IPS-18c (cell line): ENCODE results near the gene INKA2.
"Not testable (repeated sequence)": the region's sequence is repeated elsewhere in the genome, so short reads cannot be mapped to it uniquely, and the experiment has no call there.

Source experiments
- H3K4me3 ChIP-seq: 2 replicates; pipeline ENCODE4 v1.7.0; 2013; ENCODE audit warnings: low read depth, mild to moderate bottlenecking, low read length, moderate library complexity; ENCODE audit not compliant: insufficient read depth
- H3K9me3 ChIP-seq: one replicate; pipeline ENCODE4 v1.6.1; 2013; ENCODE audit warnings: mild to moderate bottlenecking, low read length, moderate library complexity; ENCODE audit not compliant: control insufficient read depth, insufficient read depth

The INKA2 gene

GRCh38 chr1:111755331-111756123, 16.3 kb upstream of the INKA2 start, which contains the start of gene DDX20:
Gene DDX20 (plus strand): TSS chr1:111755901. CDS start chr1:111755925, 24 bp downstream.
- Histone ChIP-seq H3K9me3 (no peaks in the 10 kb centered on the region), H3K4me3 (peak within 1 kb of the TSS; percentile 97)

GRCh38 chr1:111754984-111755330, 15.8 kb upstream of the INKA2 start:
- H3K9me3 ChIP-seq: no peaks in the 10 kb centered on the region
- peak overlapping the region; percentile 97 for H3K4me3 ChIP-seq

- Histone ChIP-seq H3K9me3 (peaks cover 2% of the 10 kb centered on the region), H3K4me3 (no peak overlapping the region)
These were observed 12.8 kb upstream of the INKA2 start for GRCh38 chr1:111751906-111752575.

DNA sequence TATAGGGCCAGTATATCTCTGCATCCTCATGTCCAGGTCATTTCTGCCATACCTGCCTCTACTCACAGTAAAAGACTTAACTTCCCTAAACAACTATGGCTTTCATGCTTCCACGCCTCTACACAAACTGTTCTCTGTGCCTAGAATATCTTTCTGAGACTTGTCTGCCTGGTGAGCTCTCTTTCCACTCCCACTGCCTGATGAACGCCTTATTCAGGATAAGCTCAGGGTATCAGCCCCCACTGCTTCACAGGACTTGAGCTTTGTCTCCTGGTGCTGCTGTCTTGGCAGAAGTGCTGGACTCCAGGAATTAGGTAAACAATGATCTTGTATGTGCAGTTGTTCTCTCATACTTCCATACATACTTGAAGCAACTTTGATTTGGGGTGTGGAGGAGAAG, 11.7 kb upstream of the INKA2 start:
- Histone ChIP-seq H3K4me3 (no peak overlapping the region), H3K9me3 (peaks cover 2% of the 10 kb centered on the region)

DNA sequence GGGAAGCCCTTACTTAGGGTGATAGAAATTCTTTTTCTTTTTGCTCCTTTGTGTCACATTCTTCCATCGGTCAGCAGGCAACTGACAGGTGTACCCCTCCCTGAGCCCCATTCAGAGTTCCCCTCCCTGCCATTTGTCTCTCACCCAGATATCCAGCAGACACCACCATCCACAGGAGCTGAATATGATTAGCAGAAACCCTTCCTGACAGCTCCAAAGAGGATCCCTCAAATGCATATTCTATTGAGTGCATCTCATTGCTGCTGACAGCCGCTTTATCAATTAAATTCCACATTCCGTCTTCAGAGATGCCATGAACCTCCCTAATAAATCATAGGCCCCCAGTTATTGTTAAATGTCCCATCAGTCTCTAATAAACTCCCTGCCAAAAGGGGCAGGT, 10.4 kb upstream of the INKA2 start:
- peak overlapping the region; percentile 5; the same call in 1 of the 2 replicates for H3K4me3 ChIP-seq
- peaks cover 2% of the 10 kb centered on the region for H3K9me3 ChIP-seq

DNA sequence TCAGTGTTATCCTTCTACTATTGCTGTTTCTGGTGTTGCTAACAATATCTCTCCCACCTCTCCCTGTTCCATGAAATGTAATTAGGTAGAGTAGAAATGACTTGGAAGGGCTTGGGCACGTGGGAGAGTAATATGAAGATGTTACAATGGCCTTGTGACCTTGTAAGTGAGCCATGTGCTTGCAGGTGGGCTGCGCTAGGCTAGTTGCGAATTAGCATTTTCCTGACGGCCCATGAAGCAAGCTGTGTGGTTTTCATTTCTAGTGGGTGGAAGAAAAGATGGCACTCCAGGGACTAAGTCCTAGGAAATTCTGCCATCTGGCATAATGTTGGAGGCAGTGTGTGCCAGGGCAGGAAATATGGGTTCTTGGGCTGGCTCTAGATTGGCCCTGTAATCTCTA, 8.8 kb upstream of the INKA2 start:
- Histone ChIP-seq H3K4me3 (no peak overlapping the region), H3K9me3 (peaks cover 2% of the 10 kb centered on the region)

DNA sequence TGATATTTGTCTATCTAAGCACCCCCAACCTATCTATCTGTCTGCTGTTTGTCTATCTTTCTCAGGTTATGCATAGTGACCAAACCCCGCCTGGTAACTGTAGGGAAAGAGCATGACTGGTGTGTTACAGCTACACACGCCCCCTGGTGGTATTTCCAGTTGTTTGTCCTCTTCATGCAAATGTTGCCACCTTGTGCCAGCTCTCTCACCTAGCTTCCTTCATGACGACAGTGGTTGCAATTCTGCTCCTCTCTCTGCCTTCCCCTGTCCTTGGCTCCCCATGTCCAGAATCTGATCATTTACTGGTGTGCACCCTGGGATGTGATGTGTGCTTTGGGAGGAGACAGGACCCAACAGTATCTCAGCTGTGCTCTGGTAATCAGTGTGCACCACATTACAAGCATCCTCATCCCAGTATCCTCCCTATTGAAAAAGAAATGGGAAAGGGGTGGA, 8.1 kb upstream of the INKA2 start:
- Histone ChIP-seq H3K9me3 (peaks cover 2% of the 10 kb centered on the region), H3K4me3 (no peak overlapping the region)

GRCh38 chr1:111746614-111746999, 7.4 kb upstream of the INKA2 start:
- H3K9me3 ChIP-seq: peaks cover 2% of the 10 kb centered on the region
- H3K4me3 ChIP-seq: no peak overlapping the region

DNA sequence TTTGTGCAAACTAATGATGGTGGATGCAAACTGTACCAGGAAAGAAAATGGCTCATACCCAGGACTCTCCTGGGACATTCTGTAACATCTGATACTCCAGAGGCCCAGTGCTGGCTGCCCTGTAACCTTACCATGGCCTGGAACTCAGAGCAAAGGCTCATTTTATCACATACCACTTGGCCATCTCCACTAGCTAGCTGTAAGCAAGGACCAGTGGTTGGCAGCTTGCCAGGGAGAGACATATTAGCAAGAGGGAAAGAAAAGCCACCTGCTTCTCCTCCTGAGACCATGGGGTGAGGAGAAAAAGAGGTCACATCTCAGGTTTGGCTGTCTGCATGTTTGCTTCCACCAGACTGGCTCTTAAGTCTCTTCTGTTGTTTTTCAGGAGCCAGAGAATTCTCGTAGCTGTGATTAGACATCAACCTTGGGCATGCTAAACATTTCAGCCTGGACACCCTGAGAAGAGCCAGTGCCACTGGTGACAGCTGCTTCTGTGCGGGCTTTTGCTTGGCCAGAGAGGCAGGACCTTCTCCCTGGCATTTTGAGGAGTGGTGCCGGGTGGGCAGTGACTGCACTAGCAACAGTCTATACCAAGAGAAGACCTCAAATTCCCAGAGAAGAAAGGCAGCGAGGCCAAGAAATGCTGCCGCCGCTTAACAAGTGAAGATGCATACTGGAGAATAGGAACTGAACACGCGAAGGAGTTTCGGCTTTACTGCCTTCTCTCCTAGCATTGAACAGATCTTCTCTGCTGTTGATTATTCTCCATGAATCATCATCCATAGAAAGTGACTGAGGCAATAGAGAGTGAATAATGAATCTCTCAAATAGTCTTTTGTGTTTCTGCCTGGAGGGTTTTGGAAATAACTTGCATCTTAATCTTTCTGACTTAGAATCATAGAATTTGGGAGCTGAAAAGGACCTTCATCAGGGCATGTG, 6.7 kb upstream of the INKA2 start:
- Histone ChIP-seq H3K4me3 (no peak overlapping the region), H3K9me3 (peaks cover 2% of the 10 kb centered on the region)

DNA sequence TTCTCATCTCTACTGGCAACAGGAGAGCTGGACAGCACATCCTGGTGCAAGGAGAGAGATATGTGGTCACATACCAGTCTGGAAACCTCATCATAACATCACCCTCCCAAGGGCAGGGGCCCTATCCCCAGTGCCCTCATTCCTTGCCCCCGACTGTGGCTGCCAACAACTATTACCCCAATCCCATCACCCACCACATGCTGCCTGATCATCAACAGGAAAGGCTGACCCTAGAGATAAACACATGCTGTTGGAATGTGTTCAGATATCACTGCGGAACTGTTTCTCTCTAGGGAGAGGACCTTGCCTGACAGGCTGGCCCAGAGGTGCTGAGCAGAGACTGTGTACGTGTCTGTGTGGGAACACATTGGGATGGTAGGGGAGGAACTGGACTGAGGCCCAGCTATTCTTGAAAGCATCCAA, 4.5 kb upstream of the INKA2 start:
- Histone ChIP-seq H3K9me3 (peaks cover under 1% of the 10 kb centered on the region), H3K4me3 (no peak overlapping the region)

DNA sequence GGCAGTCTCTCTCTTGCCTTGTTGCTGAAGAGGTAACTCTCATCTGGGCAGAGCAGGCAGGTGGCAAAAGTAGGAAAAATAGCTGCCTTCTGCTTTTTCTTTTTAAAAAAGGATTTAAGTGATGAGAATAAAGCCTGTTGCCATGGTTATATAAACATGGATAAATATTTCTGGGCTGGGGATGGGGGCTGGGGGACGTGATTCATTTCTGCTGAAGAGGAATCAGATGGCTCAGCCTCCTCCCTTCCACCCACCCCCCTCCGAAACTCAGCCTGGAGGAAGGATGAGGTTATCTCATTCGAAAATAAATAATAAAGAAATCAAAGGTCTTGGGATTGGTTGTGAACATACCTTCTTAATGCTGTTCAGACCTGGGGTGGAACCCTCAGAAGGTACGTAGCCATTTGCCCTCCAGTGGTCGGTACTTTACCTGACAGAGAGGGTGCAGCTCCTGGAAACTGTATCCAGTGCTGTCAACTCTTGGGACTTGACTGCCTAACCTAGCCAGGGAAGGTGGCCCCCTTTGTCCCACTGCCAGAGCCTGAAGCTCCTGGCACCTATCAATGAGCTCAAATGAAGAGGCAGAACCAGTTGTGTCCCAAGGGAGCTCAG, 3.8 kb upstream of the INKA2 start:
- Histone ChIP-seq H3K4me3 (no peak overlapping the region), H3K9me3 (no peaks in the 10 kb centered on the region)

DNA sequence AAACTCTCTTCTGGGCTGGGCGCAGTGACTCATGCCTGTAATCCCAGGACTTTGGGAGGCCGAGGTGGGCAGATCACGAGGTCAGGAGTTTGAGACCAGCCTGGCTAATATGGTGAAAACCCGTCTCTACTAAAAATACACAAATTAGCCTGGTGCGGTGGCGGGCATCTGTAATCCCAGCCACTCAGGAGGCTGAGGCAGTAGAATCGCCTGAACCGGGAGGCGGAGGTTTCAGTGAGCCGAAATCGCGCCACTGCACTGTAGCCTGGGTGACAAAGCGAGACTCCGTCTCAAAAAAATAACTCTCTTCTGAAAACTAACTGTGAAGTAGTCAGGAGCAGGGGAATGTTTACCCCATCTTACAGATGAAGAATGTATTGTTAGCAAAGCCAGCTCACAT, 3.1 kb upstream of the INKA2 start:
- H3K9me3 ChIP-seq, H3K4me3 ChIP-seq: not testable (repeated sequence)

DNA sequence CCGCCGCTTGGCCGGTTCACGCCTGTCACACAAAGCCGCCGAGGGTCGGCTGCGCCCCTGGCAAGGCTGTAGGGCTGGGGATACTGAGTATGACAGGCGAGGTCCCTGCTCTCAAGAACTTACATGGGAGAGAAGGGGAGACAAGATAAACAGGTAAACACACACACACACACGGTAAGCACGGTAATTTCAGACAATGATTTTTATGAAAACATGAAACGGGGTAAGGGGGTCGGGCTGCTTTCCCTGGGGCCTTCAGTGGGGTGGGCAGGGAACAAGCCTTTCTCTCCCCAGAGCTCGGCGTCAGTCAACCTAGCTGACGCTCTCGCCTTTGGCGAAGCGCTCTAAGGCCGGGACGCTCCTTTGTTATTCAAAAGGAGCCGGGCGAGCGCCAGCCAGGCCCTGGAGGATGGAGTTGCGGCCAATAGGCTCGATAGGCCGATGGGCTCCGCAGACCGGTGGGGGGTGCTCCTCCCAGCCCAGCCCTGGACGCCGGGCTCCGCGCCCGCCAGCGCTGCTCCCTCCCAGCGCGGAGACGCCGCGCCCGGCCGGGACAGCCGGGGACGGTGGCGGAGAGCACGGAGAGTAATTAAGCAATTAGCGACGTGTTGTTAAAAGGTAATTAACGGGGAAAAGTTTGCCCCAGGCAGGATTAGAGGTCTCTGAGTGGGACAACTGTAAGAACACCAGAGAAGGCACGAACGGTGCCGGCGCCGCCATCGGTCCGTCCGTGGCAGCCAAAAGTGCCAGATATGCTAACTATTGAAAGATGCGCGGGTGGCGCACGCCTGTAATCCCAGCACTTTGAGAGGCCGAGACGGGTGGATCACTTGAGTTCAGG, 950 bp upstream of the INKA2 start:
- Histone ChIP-seq H3K9me3 (no peaks in the 10 kb centered on the region), H3K4me3 (peak overlapping the region; percentile 89)

DNA sequence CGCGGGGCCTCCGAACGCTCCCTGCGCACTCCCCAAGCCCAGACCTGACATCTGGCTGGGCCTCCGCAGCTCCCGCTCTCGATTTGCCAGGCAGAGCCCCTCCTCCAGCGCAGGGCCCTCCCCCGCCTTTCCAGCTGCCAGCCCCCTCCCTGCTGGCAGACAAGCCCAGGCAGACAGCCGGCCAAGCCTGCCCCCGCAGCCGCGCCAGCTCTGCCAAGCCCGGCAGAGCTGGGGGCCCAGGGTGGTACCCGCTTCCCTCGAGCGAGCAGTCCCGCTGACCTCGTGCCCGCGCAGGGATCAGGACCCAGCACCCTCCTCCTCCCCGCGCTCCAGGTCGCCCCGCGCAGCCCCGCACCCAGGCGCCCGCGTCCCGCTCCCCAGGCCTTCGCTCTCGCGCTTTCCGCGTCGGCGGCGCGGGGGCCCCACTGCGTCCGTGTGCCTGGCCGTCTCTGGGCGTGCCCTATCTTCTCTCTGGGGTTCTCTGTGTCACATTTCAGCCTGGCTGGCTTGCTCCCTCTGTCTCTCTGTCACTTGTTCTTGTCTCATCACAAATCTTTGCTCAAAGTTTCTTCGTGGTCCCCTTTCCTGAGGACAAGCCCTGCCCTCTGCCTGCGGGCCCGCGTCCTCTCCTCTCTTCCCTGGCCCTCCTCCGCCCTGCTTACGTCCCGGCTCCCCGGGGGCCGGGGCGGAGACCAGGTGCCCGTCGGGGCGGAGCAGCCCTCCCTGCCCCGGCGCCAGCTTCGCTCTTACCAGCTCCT, 580 bp downstream of the INKA2 start:
- H3K9me3 ChIP-seq: no peaks in the 10 kb centered on the region
- H3K4me3 ChIP-seq: peak overlapping the region; percentile 89

- H3K4me3 ChIP-seq: peak overlapping the region; percentile 89
These were observed 1.1 kb downstream of the INKA2 start for GRCh38 chr1:111738133-111738435.

More at GRCh38 chr1:111738133-111738435, 1.1 kb downstream of the INKA2 start:
- H3K9me3 ChIP-seq: no peaks in the 10 kb centered on the region
